NCI-H748 (cell line): ENCODE data around the gene PIP5K1B.
A peak's percentile ranks its signal among the peaks of the same experiment; 100 is the strongest.

ENCODE experiments used
- DNase-seq: peaks from one replicate; lab custom pipeline; 2025; ENCODE audit not compliant: unreplicated experiment; lab: John Stamatoyannopoulos, UW

PIP5K1B gene

DNA sequence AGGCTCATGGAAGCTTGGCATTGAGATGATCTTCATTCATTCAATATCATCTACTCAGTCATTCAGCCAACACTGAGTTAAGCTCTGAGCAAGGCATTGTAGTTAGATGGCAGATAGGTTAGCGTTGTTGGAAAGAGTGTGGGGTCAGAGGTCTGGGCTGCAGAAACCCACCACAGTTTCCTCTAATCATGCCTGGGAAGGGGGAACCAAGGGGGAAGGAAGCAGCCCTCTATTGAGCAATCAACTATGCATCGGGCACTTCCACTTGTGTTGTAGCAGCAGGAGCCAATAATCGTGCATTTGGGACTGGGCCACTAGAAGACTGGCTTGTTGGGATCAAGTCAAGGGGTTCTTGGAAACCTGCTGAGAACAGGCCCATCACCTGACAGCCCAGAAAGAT, 139.1 kb downstream of the PIP5K1B start:
- no peak for DNase-seq

DNA sequence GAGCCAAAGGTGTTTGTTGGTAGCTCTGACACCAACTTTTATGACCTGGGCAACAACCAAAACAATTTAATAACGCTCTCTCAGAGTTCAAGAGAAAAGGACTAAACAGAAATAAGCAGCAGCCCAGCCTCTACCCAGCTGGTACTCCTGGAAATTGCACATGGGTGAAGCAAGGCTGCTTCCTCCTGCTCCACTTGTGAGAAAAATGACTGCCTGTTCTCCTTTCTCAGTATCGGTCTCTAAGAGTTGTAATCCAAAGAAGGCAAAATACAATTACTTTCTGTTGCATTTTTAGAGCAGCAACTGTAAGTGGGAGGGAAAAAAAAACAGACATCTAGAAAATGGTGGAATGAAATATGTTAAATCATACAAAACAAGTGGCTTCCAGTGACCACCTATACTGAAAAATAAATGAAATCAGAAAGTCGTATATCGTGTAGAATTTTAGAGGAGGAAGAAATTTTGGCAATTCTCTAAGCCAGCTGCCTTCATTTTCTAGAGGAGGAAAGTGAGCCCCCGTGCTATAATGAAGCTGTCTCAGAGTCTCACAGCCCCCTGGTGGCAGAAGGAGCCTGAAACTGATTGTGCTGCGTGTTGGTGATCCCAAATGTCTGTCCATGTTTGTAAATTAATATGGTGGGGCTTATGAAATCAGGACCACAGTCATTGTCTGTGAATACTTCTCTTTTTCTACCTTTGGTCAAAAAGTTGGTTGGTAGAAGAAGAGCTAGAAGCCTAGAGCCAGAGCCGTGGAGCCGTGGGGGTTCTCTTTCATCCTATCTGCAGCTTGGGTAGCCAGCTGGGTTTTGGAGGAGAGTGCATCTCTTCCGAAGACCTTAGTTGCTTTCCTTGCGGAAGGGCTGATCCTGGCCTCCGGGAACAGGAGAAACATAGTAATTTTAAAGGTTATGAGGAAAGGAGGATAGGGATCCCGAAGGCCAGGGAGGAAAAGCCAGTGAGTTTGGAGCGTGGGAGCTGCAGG, 139.9 kb downstream of the PIP5K1B start:
- DNase-seq, result peak; percentile 61

DNA sequence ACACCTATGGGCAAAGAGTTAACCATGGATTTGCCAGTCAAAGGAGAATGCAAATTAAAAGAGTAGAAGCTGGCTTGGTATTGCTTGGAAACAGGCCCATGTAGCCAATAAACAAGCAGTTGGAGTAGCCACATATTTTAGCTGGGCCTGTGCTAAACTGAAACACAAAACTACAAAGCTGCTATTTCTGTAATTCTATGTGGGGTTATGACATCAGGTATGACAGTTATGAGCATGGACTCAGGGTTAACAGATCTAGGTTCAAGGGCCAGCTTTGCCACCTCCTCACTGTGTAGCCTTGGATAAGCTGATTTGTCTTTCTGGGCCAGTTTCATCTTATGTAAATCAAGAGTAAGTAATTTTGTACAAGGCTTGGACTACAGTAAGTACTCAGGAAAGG, 142.7 kb downstream of the PIP5K1B start:
- no peak for DNase-seq

DNA sequence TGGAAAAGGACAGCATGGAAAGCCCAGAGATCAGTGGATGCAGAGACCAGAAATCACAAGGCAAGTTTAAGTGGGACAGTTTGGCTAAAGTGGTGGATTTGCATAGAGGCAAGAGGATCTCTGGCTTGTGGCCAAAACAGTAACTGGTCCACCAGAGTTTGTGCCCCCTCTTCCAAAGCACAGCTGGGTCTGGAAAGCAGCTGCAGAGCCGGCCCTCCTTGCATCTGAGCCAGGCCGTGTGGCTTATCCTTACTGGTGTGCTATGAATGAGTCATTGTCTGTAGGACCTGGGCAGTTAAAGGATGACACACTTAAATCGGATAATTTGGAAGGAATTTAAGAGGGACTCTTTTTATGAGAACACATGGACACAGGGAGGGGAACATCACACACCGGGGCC, 146.6 kb downstream of the PIP5K1B start:
- DNase-seq, result peak; percentile 15

DNA sequence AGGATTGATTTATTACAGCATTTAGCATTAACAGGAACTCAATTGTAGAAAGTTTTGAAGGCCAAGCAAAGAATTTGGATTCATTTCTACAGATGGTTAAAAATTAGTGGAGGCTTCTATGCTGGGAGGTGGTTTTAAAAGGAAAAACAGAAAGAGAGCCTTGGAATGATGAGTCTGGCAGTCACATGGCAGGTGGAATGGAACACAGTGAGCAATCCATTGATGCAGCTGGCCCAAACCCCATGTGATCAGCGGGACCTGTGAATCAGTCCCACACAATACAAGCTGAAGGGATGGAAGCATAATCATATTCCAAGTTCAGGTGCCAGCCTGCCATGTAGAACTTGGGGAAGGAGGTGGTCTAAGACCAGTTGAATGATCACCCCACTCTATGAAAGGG, 147.9 kb downstream of the PIP5K1B start:
- DNase-seq, result no peak

DNA sequence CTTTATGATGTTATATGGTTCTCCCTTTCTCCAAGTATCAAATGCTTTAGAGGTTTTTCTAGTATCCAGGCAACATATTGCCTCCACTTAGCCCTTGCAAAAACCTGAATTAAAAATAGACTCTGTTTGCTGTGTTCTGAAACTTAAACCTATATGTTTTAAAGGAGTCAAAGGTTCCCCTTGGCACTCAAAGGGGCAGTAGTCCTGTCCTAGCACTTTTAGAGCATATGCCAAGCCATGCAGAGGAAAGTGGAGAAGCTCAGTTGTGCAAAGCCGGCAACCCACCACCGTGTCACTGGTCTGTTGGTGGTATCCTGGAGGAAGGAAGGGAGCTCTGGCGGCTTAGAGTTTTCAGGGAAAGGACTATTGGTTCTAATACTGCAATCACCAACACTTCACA, 154.3 kb downstream of the PIP5K1B start:
- no peak for DNase-seq

DNA sequence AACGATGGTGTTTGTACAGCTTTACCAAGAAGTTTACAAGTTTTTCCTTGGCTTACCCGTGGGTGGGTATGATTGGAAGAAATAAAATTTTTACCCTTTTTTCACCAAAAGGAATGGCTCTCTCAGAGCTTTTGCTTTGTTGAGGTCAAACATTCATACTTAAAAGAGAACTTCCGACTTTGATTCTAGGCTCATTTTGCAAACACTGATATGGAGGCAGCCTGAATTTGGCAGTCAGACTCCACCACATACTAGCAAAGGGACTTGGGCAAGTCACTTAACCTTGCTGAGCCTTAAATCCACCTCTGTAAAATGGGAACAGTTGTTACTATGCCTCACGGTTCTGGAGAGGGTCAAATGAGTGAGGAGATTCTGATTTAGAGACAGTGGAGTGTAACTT, 155.4 kb downstream of the PIP5K1B start:
- DNase-seq, result no peak

DNA sequence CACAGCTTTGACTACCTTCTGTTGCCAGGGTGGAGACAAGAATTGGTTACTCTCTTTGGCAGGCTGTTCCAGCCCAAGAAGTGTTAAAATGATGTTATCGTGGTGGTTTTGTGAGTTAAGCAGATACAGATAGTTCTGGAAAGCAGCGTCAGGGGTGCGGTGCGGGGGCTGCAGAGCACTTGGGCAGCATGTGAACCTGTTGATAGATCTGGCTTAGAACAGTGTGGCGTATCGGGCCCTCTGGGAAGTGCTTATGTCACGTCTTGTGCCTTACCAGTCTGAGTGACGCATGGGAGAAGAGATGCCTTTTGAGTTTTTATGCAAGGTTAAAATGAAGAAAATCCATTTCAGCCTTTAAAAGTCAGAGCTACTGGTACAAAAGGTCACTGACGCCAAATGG, 156.4 kb downstream of the PIP5K1B start:
- DNase-seq, result no peak

DNA sequence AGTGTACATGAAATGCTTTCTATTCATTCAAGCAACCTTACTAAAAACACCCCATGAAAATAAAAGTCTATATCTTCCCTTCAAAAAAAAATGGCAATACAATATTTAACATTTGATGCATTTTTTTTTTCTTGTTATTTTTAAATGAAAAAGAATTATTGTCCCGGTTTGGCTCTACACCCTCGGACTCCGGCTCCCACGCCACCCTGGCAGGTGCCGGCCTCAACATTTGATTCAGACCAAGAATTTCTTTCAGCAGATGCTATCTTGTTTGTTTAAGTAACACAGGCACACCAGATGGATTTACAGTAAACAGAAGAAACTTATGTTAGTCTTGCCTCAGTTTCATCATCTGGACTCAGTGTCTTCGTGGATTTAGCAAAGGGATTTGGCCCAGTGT, 162.0 kb downstream of the PIP5K1B start:
- DNase-seq, result no peak

DNA sequence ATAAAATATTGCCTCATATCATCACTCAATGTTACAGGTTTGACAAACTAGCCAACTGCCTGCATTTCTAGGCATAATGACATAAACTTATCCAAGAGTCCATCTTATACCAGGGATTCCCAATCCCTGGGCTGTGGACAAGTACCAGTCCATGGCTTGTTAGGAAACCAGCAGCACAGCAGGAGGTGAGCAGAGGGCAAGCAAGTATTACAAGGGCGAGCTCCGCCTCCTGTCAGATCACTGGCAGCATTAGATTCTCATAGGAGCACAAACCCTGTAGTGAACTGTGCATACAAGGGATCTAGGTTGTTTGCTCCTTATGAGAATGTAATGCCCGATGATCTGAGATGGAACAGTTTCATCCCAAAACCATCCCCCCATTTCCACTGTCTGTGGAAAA, 164.0 kb downstream of the PIP5K1B start:
- no peak for DNase-seq

DNA sequence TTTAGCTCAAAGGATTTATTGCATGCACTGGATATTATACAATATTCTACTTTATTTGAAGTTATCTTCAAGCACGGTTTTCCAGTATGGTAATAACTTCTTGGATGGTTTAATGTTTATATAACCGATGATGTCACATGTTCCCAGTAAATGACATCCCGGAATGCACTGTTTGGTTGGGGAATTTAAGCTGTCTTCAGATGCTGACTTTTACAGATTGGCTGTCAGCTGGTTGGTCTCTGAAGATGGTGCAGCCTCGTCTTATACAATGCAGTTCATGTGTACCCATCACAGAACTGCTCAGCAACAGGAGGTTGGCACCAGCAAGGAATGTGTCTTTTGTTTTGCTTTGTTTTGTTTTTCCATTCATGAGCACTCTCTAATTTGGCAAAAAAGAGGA, 165.0 kb downstream of the PIP5K1B start:
- no peak for DNase-seq

DNA sequence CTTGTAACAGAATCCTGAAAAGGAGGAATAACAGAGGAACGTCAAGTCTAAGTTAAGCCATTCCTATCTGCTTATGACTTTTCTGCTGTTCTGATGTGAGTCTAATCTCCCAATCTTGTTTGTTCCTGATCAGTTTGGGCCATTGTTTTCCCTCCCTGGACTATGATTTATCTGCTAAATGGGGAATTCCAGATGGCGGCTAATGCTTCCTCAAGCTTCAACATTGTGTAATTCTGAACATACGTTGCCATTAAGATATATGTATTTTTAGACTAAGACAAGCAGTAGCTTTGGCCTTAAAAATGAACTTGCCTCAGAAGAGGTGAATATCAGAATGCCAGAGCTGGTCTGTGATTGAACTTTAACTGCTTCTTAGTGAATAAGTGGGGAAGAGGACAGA, 166.2 kb downstream of the PIP5K1B start:
- DNase-seq, result no peak

DNA sequence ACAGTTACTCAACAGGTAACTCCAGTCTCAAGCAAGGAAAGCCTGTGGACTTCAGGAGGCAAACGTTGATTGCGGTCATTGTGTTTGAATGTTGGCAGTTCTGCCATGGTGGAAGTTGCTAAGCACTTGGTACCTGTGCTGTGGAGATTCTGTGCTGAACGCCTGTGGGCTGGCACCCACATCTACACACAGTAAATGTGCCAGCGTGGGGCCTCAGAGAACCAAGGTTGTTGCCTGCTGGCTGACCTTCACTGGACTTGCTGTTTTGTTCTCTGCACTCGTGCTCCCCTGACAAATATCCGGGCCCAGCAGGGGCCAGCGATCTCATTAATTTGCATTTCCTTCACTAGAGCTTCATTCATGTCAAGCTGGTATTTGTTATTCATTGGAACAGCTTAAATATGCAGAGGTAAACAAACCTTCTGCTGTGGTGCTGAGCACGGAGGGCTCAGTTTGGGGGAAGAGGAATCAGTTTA, 167.0 kb downstream of the PIP5K1B start:
- DNase-seq, result peak; percentile 62

DNA sequence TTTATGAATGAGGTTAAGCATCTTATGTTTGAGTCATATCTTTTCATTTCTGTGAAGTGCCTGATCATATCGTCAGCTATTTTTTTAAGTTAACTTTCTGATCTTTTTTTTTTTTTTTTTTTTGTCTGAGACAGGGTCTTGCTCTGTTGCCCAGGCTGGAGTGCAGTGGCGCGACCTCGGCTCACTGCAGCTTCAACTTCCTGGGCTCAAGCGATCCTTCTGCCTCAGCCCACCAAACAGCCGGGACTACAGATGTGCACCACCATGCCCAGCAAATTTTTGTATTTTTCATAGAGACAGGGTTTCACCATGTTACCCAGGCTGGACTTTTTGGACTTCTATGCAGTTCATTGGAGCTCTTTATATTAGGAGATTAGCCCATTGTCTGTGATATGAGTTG, 168.1 kb downstream of the PIP5K1B start:
- DNase-seq, result no peak

DNA sequence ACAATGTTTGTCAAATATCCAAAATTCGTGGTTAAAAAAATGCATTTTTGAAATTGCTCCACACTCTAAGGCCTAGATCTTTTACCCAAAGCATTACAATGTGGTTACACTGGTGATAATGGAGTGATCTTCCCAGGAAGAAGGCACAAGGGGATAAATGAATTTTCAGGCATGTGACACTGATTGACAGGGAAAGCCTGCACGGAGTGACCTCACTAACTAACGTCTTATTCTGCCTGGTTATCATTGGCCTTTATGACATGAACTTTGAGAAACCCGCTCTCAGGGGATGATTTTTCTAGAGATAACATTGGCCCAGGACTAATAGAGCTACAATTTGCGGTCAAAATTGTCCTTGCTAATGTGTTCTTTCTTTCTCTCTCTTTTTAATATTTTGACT, 171.2 kb downstream of the PIP5K1B start:
- no peak for DNase-seq

DNA sequence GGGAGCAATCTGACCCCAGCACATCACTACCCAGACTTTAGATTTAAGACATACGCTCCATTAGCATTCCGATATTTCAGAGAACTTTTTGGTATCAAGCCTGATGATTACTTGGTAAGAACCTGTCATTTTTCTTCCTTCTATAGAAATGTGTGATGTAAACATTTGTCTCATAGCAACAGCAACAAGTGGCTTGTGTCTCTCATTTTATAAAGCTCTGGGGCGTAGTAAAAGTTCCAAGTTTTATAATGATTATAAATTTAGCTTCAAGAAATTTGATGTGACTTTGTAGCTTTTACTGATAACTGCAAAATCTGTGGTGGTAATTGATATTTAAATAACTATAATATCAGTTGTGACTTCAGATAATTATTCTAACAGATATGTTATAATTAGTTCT, 171.6 kb downstream of the PIP5K1B start:
- DNase-seq, result no peak

DNA sequence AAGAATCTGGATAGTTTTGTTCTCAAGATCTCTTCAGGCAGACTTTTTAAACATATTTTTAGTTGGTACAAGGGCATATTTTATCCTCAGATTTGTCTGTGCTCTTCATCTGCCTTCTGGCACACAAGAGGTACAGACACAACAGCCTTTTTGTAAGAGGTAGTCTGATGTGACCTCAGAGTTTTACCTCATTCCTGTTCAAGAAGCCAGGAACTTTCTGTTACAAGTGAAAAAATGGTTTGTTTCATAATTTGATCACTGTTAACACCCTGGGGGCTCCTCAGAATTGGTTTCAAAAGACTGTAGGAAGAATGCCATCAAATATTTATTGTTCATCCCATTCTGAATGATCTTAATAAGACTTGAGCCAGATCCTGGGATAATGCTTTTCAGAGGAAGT, 172.2 kb downstream of the PIP5K1B start:
- DNase-seq, result no peak

DNA sequence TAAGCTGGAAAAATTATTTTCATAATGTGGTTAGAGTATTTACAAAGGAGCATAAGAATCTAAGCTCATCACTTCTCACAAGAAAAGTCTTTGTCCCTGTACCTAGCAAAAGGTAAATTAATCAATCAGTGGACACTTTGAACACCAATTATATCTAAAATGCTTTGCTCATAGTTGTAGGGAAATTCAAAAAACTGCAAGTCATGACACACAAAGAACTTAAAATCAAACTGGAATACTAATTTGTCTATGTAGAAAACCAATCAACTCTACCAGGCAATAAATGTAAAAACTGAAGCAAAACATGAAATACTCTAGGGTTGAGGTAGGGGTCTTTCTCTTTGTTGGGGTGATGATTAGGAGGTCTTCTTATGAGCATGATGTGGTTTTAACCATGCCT, 173.4 kb downstream of the PIP5K1B start:
- DNase-seq, result no peak

DNA sequence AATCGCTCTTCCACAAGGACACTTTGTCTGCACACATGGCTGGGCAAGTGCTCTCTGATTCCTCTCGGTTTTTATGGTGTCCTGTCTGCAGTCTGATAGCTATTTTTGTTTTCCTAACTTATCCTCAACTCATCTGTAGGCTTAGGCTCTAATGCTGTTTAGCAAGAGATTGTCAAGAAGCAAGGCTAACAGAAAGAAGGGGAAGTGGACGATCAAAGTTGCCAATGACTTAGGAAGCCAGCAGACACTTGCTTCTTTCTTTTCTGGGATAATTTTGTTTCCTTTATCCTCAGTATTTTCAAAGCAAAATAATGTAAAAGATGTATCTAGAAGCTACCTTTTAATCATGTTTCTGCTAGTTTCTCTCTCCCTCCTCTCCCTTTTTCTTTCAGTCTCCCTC, 178.2 kb downstream of the PIP5K1B start:
- no peak for DNase-seq

DNA sequence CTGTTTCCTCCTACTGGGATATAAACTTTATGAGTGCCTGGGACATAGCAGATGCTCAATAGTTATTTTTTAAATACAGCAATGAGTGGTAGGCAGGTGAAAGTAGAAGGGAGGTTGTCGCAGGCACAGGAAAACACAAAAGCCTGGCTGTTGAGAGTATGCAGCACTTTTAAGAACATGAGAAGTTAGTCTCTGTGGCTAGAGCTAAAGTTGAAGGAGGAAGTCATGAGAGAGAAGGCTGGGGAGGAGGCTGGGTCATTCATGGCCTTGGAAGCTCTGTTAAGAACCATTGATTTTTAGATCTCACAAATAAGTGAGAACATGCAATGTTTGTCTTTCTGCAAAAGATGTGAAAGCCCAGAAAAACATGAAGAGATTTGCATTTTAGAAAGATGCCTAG, 182.2 kb downstream of the PIP5K1B start:
- no peak for DNase-seq

DNA sequence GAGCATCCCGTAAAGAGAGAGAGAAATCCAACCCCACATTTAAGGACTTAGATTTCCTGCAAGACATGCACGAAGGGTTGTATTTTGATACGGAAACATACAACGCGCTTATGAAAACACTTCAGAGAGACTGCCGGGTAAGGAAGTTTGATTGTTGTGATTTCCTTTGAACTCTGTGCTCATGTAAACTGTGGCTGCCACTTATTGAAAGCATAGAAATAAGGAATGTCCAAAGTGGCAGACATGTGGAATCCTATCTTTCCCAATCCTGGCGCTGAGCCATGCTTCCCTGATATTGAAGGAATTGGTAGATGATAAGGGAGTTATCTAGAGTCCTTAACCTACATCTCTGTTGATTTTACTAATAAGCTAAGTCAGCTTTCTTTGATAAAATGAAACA, 189.5 kb downstream of the PIP5K1B start:
- DNase-seq, result no peak

DNA sequence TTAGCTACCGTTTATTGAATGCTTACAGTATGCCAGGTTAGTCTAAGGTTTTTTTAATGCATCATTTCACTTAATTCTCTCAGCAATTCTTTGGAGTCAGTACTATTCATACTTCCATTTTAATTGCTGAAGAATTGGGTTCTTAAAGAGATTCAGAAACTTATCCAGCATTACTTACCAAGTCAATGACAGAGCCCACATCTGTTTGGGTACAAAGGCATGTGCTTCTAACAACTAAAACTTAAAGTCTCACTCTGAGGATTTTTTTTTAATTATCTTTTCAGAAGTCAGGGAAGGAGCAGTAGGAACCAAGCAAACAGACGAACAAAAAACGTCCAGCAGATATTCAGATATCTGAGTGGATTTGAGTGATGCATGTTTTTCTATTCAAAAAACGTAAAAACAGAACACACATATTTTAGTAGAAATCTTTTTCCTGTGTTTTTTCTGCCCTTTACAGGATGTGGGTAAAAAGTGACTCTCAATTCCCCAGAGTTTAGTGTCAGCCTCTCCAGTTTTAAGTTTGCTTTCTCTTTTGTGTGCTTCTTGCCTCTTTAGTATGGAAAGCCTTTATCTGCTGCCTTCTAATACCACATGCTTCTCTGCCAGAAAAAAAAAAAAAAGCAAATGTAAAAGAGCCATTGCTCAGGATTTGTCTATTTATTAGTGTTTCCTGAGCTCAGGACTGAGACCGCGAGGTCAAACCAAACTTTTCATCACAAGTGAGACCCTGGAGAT, 190.9 kb downstream of the PIP5K1B start:
- no peak for DNase-seq
